Measurements from ENCODE around the gene AKAP13.

DNA sequence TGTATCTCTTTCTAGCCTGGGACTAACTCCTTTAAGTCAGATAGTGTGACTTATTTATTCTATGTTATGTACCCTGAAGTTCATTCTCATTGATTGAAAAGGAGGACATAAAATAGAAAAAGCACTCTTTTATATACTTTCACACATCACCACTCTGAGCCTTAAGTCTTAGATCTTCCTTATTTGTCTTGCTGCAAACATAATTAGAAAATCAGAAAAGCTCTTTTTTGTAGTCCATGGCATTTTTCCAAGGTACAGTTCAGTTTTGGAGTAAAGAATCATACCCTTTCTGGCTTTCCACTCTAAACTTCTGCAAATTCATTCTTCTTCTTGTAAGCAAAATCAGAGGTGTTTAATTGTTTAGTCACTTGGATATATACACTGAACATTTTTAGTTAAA is 75.5 kb downstream of the AKAP13 start:
- TF ChIP-seq, protein P1, sequence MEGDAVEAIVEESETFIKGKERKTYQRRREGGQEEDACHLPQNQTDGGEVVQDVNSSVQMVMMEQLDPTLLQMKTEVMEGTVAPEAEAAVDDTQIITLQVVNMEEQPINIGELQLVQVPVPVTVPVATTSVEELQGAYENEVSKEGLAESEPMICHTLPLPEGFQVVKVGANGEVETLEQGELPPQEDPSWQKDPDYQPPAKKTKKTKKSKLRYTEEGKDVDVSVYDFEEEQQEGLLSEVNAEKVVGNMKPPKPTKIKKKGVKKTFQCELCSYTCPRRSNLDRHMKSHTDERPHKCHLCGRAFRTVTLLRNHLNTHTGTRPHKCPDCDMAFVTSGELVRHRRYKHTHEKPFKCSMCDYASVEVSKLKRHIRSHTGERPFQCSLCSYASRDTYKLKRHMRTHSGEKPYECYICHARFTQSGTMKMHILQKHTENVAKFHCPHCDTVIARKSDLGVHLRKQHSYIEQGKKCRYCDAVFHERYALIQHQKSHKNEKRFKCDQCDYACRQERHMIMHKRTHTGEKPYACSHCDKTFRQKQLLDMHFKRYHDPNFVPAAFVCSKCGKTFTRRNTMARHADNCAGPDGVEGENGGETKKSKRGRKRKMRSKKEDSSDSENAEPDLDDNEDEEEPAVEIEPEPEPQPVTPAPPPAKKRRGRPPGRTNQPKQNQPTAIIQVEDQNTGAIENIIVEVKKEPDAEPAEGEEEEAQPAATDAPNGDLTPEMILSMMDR (conservative IDR thresholded peaks at IDR 0.05): no peak
- no peak for TF ChIP-seq ZFX (IDR thresholded peaks at IDR 0.05)

Measured in C4-2B (cell line).